HepG2 (cell line): Measurements from ENCODE around the gene UBTD2. TPM values are rescaled to one million over a fixed set of nuclear protein-coding genes. Genes with fewer than 3 reads are reported as not detected.

ENCODE experiments used
- CREM ChIP-seq, 2 experiments: sonication (generic) in 1 of 2; formaldehyde crosslinking in 1 of 2; IDR thresholded peaks; 2 replicates each; pipeline versions ENCODE4 v1.4.0 to v1.6.1; 2016 to 2020; ENCODE audit warnings: antibody characterized with exemption in 1 of 2, mild to moderate bottlenecking in 1 of 2, missing genetic modification reagents in 1 of 2
- MLLT10 ChIP-seq: sonication (generic); formaldehyde crosslinking; IDR thresholded peaks from 2 replicates; pipeline ENCODE4 v1.4.0; 2020; ENCODE audit warnings: missing genetic modification reagents
- MNT ChIP-seq: fragments of 450-650 bp; IDR thresholded peaks from 2 replicates; pipeline ENCODE4 v1.6.1; 2016
- NFIB ChIP-seq: sonication (generic); formaldehyde crosslinking; IDR thresholded peaks from 2 replicates; pipeline ENCODE4 v1.9.0; 2021; ENCODE audit warnings: missing genetic modification reagents, mild to moderate bottlenecking, borderline replicate concordance
- ZBTB1 ChIP-seq: sonication (generic); formaldehyde crosslinking; IDR thresholded peaks from 2 replicates; pipeline ENCODE4 v1.4.0; 2020; ENCODE audit warnings: missing genetic modification reagents, borderline replicate concordance
- ZFP62 ChIP-seq: sonication (generic); formaldehyde crosslinking; IDR thresholded peaks from 2 replicates; pipeline ENCODE4 v1.4.0; 2020; ENCODE audit warnings: missing genetic modification reagents
- ZIK1 ChIP-seq: sonication (generic); formaldehyde crosslinking; IDR thresholded peaks from 2 replicates; pipeline ENCODE4 v1.5.0; 2020; ENCODE audit warnings: mild to moderate bottlenecking, low read depth, missing genetic modification reagents, borderline replicate concordance
- ZNF207 ChIP-seq: fragments of 450-650 bp; IDR thresholded peaks from 2 replicates; pipeline ENCODE4 v1.6.1; 2016; ENCODE audit warnings: antibody characterized with exemption, borderline replicate concordance
- ZNF24 ChIP-seq: fragments of 450-650 bp; IDR thresholded peaks from 2 replicates; pipeline ENCODE4 v1.6.1; 2017; ENCODE audit warnings: antibody characterized with exemption, mild to moderate bottlenecking
- ZNF564 ChIP-seq: sonication (generic); formaldehyde crosslinking; IDR thresholded peaks from 2 replicates; pipeline ENCODE4 v1.8.1; 2023; ENCODE audit warnings: mild to moderate bottlenecking, missing genetic modification reagents
- ZNF609 ChIP-seq: sonication (generic); formaldehyde crosslinking; IDR thresholded peaks from 2 replicates; pipeline ENCODE4 v1.4.0; 2020; ENCODE audit warnings: mild to moderate bottlenecking, missing genetic modification reagents, borderline replicate concordance
- ZNF710 ChIP-seq: sonication (generic); formaldehyde crosslinking; IDR thresholded peaks from 2 replicates; pipeline ENCODE4 v1.5.0; 2020; ENCODE audit warnings: mild to moderate bottlenecking, missing genetic modification reagents, borderline replicate concordance
- ZNF768 ChIP-seq: sonication (generic); formaldehyde crosslinking; IDR thresholded peaks from 2 replicates; pipeline ENCODE4 v1.4.0; 2020; ENCODE audit warnings: missing genetic modification reagents
- polyA plus RNA-seq, 8 experiments: library from polyadenylated mRNA; depleted of rRNA in 3 of 8; stranded (reverse) in 7 of 8; unstranded in 1 of 8; fragments of >200 nt; fragmentation: Illumina TruSeq in 4 of 8; extraction: Trizol in 4 of 8; gene quantifications; 2 replicates each; pipeline versions ENCODE4 v1.2.1 to v1.2.3, GENCODE V29; 2011 to 2016; ENCODE audit warnings: low read depth in 4 of 8, missing spikeins in 1 of 8, mixed read lengths in 1 of 8; ENCODE audit not compliant: insufficient read depth in 1 of 8
- total RNA-seq, 5 experiments: library from RNA; depleted of rRNA; stranded (reverse); fragments of >200 nt; fragmentation: Illumina TruSeq; extraction: Trizol; gene quantifications; 2 replicates each; pipeline ENCODE4 v1.2.3, GENCODE V29; 2016; ENCODE audit warnings: low read depth in 1 of 5
- TF ChIP-seq, protein P1 (sequence below): IDR thresholded peaks from 2 replicates; pipeline ENCODE4 v1.4.0; 2020; ENCODE audit warnings: mild to moderate bottlenecking, missing genetic modification reagents
- TF ChIP-seq, protein P2 (sequence below): fragments of 450-650 bp; IDR thresholded peaks from 2 replicates; pipeline ENCODE4 v1.6.1; 2017

UBTD2 gene
- total and polyA plus RNA-seq, 2 of the 13 experiments (the other 11 are each of a cell fraction or from before 2014, with no cell fraction given), result 15.2 to 24.1 TPM

GRCh38 chr5:172235132-172235780 lies 48.3 kb downstream of the UBTD2 start (continued):
- TF ChIP-seq, protein P1, sequence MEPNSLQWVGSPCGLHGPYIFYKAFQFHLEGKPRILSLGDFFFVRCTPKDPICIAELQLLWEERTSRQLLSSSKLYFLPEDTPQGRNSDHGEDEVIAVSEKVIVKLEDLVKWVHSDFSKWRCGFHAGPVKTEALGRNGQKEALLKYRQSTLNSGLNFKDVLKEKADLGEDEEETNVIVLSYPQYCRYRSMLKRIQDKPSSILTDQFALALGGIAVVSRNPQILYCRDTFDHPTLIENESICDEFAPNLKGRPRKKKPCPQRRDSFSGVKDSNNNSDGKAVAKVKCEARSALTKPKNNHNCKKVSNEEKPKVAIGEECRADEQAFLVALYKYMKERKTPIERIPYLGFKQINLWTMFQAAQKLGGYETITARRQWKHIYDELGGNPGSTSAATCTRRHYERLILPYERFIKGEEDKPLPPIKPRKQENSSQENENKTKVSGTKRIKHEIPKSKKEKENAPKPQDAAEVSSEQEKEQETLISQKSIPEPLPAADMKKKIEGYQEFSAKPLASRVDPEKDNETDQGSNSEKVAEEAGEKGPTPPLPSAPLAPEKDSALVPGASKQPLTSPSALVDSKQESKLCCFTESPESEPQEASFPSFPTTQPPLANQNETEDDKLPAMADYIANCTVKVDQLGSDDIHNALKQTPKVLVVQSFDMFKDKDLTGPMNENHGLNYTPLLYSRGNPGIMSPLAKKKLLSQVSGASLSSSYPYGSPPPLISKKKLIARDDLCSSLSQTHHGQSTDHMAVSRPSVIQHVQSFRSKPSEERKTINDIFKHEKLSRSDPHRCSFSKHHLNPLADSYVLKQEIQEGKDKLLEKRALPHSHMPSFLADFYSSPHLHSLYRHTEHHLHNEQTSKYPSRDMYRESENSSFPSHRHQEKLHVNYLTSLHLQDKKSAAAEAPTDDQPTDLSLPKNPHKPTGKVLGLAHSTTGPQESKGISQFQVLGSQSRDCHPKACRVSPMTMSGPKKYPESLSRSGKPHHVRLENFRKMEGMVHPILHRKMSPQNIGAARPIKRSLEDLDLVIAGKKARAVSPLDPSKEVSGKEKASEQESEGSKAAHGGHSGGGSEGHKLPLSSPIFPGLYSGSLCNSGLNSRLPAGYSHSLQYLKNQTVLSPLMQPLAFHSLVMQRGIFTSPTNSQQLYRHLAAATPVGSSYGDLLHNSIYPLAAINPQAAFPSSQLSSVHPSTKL (CRISPR knock-in tag), result peak; percentile 73
- TF ChIP-seq ZNF24 (0 out of 2 replicates have a peak, but pooled peaks have one; percentile 18), ZIK1 (CRISPR knock-in tag) (no peak), ZNF710 (CRISPR knock-in tag) (peak; percentile 70; the same call in 1 of the 2 replicates), NFIB (CRISPR knock-in tag) (no peak), ZBTB1 (no peak), ZFP62 (no peak), MLLT10 (CRISPR knock-in tag) (no peak), ZNF564 (CRISPR knock-in tag) (peak; percentile 49; the same call in 1 of the 2 replicates), ZNF207 (no peak), ZNF768 (no peak), ZNF609 (CRISPR knock-in tag) (no peak), CREM (IDR thresholded peaks at IDR 0.05) (no peak), CREM (CRISPR knock-in tag; IDR thresholded peaks at IDR 0.05) (no peak), MNT (no peak)
- TF ChIP-seq, protein P2, sequence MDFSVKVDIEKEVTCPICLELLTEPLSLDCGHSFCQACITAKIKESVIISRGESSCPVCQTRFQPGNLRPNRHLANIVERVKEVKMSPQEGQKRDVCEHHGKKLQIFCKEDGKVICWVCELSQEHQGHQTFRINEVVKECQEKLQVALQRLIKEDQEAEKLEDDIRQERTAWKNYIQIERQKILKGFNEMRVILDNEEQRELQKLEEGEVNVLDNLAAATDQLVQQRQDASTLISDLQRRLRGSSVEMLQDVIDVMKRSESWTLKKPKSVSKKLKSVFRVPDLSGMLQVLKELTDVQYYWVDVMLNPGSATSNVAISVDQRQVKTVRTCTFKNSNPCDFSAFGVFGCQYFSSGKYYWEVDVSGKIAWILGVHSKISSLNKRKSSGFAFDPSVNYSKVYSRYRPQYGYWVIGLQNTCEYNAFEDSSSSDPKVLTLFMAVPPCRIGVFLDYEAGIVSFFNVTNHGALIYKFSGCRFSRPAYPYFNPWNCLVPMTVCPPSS, result no peak
